LHCN-M2 (cell line): ENCODE data around the gene ANAPC16. TPM values are rescaled to one million over a fixed set of nuclear protein-coding genes. Genes with fewer than 3 reads are reported as not detected.
"Not testable (repeated sequence)": the region's sequence is repeated elsewhere in the genome, so short reads cannot be mapped to it uniquely, and the experiment has no call there.

Source experiments
- DNase-seq: peaks from one replicate; pipeline ENCODE4 v3.0.0-alpha.2; 2012; ENCODE audit warnings: low read depth
- total RNA-seq: library from RNA; depleted of rRNA; stranded (reverse); fragments of >200 nt; gene quantifications from 2 replicates; pipeline ENCODE4 v1.2.3, GENCODE V29; 2014

Gene ANAPC16
- total RNA-seq, 1 experiment from 2014 or later = 46.0 TPM

GRCh38 chr10:72261784-72262404 lies 46.1 kb downstream of the ANAPC16 start:
- DNase-seq = peak; percentile 16

- DNase-seq = no peak
These were observed 47.9 kb downstream of the ANAPC16 start for GRCh38 chr10:72263613-72264241.

GRCh38 chr10:72264536-72264935 lies 48.7 kb downstream of the ANAPC16 start:
- DNase-seq = no peak

GRCh38 chr10:72265508-72265907 lies 49.7 kb downstream of the ANAPC16 start:
- no peak for DNase-seq

- DNase-seq = no peak
These were observed 50.4 kb downstream of the ANAPC16 start for GRCh38 chr10:72265990-72266865.

- DNase-seq = no peak
These were observed 51.6 kb downstream of the ANAPC16 start for GRCh38 chr10:72267381-72267780.

- no peak for DNase-seq
These were observed 52.1 kb downstream of the ANAPC16 start for GRCh38 chr10:72267819-72268399.

GRCh38 chr10:72268475-72269200 lies 52.8 kb downstream of the ANAPC16 start:
- DNase-seq = not testable (repeated sequence)

- no peak for DNase-seq
These were observed 54.9 kb downstream of the ANAPC16 start for GRCh38 chr10:72270607-72271281.

GRCh38 chr10:72272689-72273409 lies 57.0 kb downstream of the ANAPC16 start:
- peak; percentile 97 for DNase-seq

GRCh38 chr10:72273410-72274212 lies 57.8 kb downstream of the ANAPC16 start, which contains the start of gene DDIT4:
DDIT4 (plus strand) TSS chr10:72273924; CDS start chr10:72274217, 293 bp downstream.
- peak; percentile 99 for DNase-seq

GRCh38 chr10:72274213-72274729 lies 58.5 kb downstream of the ANAPC16 start:
- no peak for DNase-seq

- peak; percentile 73 for DNase-seq
These were observed 59.0 kb downstream of the ANAPC16 start for GRCh38 chr10:72274730-72275350.

- peak; percentile 57 for DNase-seq
These were observed 59.7 kb downstream of the ANAPC16 start for GRCh38 chr10:72275351-72276012.

GRCh38 chr10:72276013-72276387 lies 60.2 kb downstream of the ANAPC16 start:
- no peak for DNase-seq

- peak; percentile 85 for DNase-seq
These were observed 60.9 kb downstream of the ANAPC16 start for GRCh38 chr10:72276421-72277339.
